WTC11 (cell line): ENCODE measurements around the gene TSPAN32. TPM values are rescaled to one million over a fixed set of nuclear protein-coding genes. Genes with fewer than 3 reads are reported as not detected.

Source experiments
- ATAC-seq: fragments of 200-7000 bp; cut with Tn5 transposase; 2 replicates; pipeline ENCODE4 v1.10.0; 2021; ENCODE audit warnings: mild to moderate bottlenecking, moderate library complexity
- CTCF ChIA-PET: fragments of 300-600 bp; sonication (Branson Sonifier 250); formaldehyde crosslinking; loops from one replicate; lab custom pipeline; 2021; ENCODE audit warnings: antibody characterized with exemption; lab: Charles Lee
- POLR2A ChIA-PET: fragments of 350-600 bp; sonication (Branson Sonifier 250); formaldehyde crosslinking; loops from one replicate; lab custom pipeline; 2021; ENCODE audit warnings: antibody characterized with exemption; lab: Charles Lee
- DNase-seq: peaks from one replicate; pipeline ENCODE4 v3.0.0; 2021; ENCODE audit warnings: low spot score
- H3K27ac Mint-ChIP-seq: 2 replicates; pipeline ENCODE4 v1.8.0; 2021; ENCODE audit warnings: mixed read lengths
- H3K27me3 Mint-ChIP-seq: 2 replicates; pipeline ENCODE4 v1.8.0; 2021; ENCODE audit warnings: low read depth, mild to moderate bottlenecking, moderate library complexity, mixed read lengths
- H3K36me3 Mint-ChIP-seq: 2 replicates; pipeline ENCODE4 v1.8.0; 2021; ENCODE audit warnings: mixed read lengths
- H3K4me1 Mint-ChIP-seq: 2 replicates; pipeline ENCODE4 v1.8.0; 2022; ENCODE audit warnings: mixed read lengths
- H3K4me3 Mint-ChIP-seq: 2 replicates; pipeline ENCODE4 v1.8.0; 2021; ENCODE audit warnings: mild to moderate bottlenecking, moderate library complexity, mixed read lengths
- H3K9me3 Mint-ChIP-seq: 2 replicates; pipeline ENCODE4 v1.8.0; 2021; ENCODE audit warnings: mixed read lengths
- ATF2 ChIP-seq: sonication (generic); formaldehyde crosslinking; IDR thresholded peaks from 2 replicates; pipeline ENCODE4 v1.8.1; 2022; ENCODE audit warnings: low read depth, missing genetic modification reagents, borderline replicate concordance
- CREB1 ChIP-seq: sonication (generic); formaldehyde crosslinking; IDR thresholded peaks from 2 replicates; pipeline ENCODE4 v1.8.0; 2023; ENCODE audit warnings: mild to moderate bottlenecking, missing genetic modification reagents
- E2F4 ChIP-seq: sonication (generic); formaldehyde crosslinking; IDR thresholded peaks from 2 replicates; pipeline ENCODE4 v1.8.1; 2022; ENCODE audit warnings: low read depth, mild to moderate bottlenecking, moderate library complexity, missing genetic modification reagents, borderline replicate concordance
- ERG ChIP-seq: fragments of 250-450 bp; sonication (Bioruptor Pico); IDR thresholded peaks from 2 replicates; pipeline ENCODE4 v1.8.0; 2021; ENCODE audit warnings: mild to moderate bottlenecking
- ESRRA ChIP-seq: sonication (generic); formaldehyde crosslinking; IDR thresholded peaks from 2 replicates; pipeline ENCODE4 v1.8.1; 2022; ENCODE audit warnings: mild to moderate bottlenecking, missing genetic modification reagents, borderline replicate concordance
- KAT7 ChIP-seq: sonication (generic); formaldehyde crosslinking; IDR thresholded peaks from 2 replicates; pipeline ENCODE4 v1.8.1; 2023; ENCODE audit warnings: missing genetic modification reagents, mild to moderate bottlenecking, borderline replicate concordance
- NFYB ChIP-seq: sonication (generic); formaldehyde crosslinking; conservative IDR thresholded peaks from 2 replicates; pipeline ENCODE4 v1.8.0; 2022; ENCODE audit warnings: low read depth, missing genetic modification reagents
- PREB ChIP-seq: sonication (generic); formaldehyde crosslinking; IDR thresholded peaks from 2 replicates; pipeline ENCODE4 v1.8.1; 2022; ENCODE audit warnings: mild to moderate bottlenecking, missing genetic modification reagents, moderate library complexity, borderline replicate concordance
- PRRX2 ChIP-seq: fragments of 250-450 bp; sonication (Bioruptor Pico); IDR thresholded peaks from 2 replicates; pipeline ENCODE4 v1.8.0; 2021; ENCODE audit warnings: mild to moderate bottlenecking
- TP53 ChIP-seq: sonication (generic); formaldehyde crosslinking; IDR thresholded peaks from 2 replicates; pipeline ENCODE4 v1.8.1; 2023; ENCODE audit warnings: mild to moderate bottlenecking, missing genetic modification reagents
- ZMAT4 ChIP-seq: fragments of 250-450 bp; sonication (Bioruptor Pico); IDR thresholded peaks from 2 replicates; pipeline ENCODE4 v1.9.0; 2021; ENCODE audit warnings: mild to moderate bottlenecking
- ZNF219 ChIP-seq: sonication (generic); formaldehyde crosslinking; IDR thresholded peaks from 2 replicates; pipeline ENCODE4 v1.8.0; 2023; ENCODE audit warnings: missing genetic modification reagents, mild to moderate bottlenecking, borderline replicate concordance
- ZNF423 ChIP-seq: fragments of 250-450 bp; sonication (Bioruptor Pico); IDR thresholded peaks from 2 replicates; pipeline ENCODE4 v2.1.2; 2022; ENCODE audit warnings: mild to moderate bottlenecking, moderate library complexity
- ZNF532 ChIP-seq: fragments of 250-450 bp; sonication (Bioruptor Pico); IDR thresholded peaks from 2 replicates; pipeline ENCODE4 v1.9.0; 2021; ENCODE audit warnings: mild to moderate bottlenecking, borderline replicate concordance
- total RNA-seq: library from RNA; stranded (reverse); gene quantifications from 3 replicates; pipeline ENCODE4 v1.2.3, GENCODE V29; 2021
- TF ChIP-seq, protein P1 (sequence below): sonication (generic); formaldehyde crosslinking; IDR thresholded peaks from 2 replicates; pipeline ENCODE4 v1.8.1; 2022; ENCODE audit warnings: missing genetic modification reagents, borderline replicate concordance
- TF ChIP-seq, protein P2 (sequence below): sonication (generic); formaldehyde crosslinking; IDR thresholded peaks from 2 replicates; pipeline ENCODE4 v1.8.0; 2022; ENCODE audit warnings: mild to moderate bottlenecking, missing genetic modification reagents

TSPAN32 gene
- total RNA-seq, 1 experiment from 2014 or later, result not detected

GRCh38 chr11:2289350-2289749 lies 12.5 kb upstream of the TSPAN32 start:
- DNase-seq (no peak), ATAC-seq (no peak)
- Mint-ChIP-seq H3K27me3 (peaks cover 64% of the 10 kb centered on the region), H3K4me1 (peaks cover 8% of the 10 kb centered on the region; the same call in 1 of the 2 replicates), H3K36me3 (no peaks in the 10 kb centered on the region), H3K9me3 (no peaks in the 10 kb centered on the region), H3K27ac (no peak overlapping the region), H3K4me3 (no peak overlapping the region)
- CTCF ChIA-PET, result interaction anchor here (0.6 to 2.3 kb wide), 4 partner anchors 10 to 640 kb away, joined by 3 to 9 read pairs (median 4); no protein-coding TSS in a partner anchor
- POLR2A ChIA-PET, result no interaction called here
- no peak for TF ChIP-seq ZNF532 (CRISPR knock-in tag)
- TF ChIP-seq, protein P1, sequence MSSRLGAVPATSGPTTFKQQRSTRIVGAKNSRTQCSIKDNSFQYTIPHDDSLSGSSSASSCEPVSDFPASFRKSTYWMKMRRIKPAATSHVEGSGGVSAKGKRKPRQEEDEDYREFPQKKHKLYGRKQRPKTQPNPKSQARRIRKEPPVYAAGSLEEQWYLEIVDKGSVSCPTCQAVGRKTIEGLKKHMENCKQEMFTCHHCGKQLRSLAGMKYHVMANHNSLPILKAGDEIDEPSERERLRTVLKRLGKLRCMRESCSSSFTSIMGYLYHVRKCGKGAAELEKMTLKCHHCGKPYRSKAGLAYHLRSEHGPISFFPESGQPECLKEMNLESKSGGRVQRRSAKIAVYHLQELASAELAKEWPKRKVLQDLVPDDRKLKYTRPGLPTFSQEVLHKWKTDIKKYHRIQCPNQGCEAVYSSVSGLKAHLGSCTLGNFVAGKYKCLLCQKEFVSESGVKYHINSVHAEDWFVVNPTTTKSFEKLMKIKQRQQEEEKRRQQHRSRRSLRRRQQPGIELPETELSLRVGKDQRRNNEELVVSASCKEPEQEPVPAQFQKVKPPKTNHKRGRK (CRISPR knock-in tag), result no peak
- no peak for TF ChIP-seq ZNF219
- no peak for TF ChIP-seq E2F4 (CRISPR knock-in tag)
- TF ChIP-seq ESRRA, result no peak
- TF ChIP-seq ATF2 (CRISPR knock-in tag), result no peak
- no peak for TF ChIP-seq KAT7 (CRISPR knock-in tag)
- TF ChIP-seq TP53 (CRISPR knock-in tag), result no peak
- no peak for TF ChIP-seq ZNF423 (CRISPR knock-in tag)
- TF ChIP-seq CREB1 (CRISPR knock-in tag), result no peak
- TF ChIP-seq PREB (CRISPR knock-in tag), result no peak

- Mint-ChIP-seq H3K4me3 (no peak overlapping the region), H3K9me3 (no peaks in the 10 kb centered on the region), H3K36me3 (no peaks in the 10 kb centered on the region), H3K27me3 (peaks cover 59% of the 10 kb centered on the region), H3K4me1 (peaks cover 8% of the 10 kb centered on the region; the same call in 1 of the 2 replicates), H3K27ac (no peak overlapping the region)
- DNase-seq (peak; percentile 8), ATAC-seq (no peak)
- no peak for TF ChIP-seq ERG (CRISPR knock-in tag)
- no peak for TF ChIP-seq NFYB (CRISPR knock-in tag)
- TF ChIP-seq ZMAT4, result no peak
- no peak for TF ChIP-seq PRRX2 (CRISPR knock-in tag)
- TF ChIP-seq, protein P2, sequence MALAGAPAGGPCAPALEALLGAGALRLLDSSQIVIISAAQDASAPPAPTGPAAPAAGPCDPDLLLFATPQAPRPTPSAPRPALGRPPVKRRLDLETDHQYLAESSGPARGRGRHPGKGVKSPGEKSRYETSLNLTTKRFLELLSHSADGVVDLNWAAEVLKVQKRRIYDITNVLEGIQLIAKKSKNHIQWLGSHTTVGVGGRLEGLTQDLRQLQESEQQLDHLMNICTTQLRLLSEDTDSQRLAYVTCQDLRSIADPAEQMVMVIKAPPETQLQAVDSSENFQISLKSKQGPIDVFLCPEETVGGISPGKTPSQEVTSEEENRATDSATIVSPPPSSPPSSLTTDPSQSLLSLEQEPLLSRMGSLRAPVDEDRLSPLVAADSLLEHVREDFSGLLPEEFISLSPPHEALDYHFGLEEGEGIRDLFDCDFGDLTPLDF (CRISPR knock-in tag), result no peak
- CTCF ChIA-PET, result interaction anchor here (1.1 to 2.3 kb wide), 3 partner anchors 9 to 130 kb away, joined by 3 to 9 read pairs (median 4); no protein-coding TSS in a partner anchor
- POLR2A ChIA-PET, result no interaction called here
These were observed 12.0 kb upstream of the TSPAN32 start for GRCh38 chr11:2289859-2290258.
